Adipocyte (in vitro differentiated cells): Measurements from ENCODE around the gene PTH1R.

ENCODE experiments used
- DNase-seq: peaks from one replicate; pipeline ENCODE4 v3.0.0-alpha.2; 2015; ENCODE audit warnings: low read depth
- H3K27me3 ChIP-seq: replicated peaks from 2 replicates; pipeline ENCODE4 v1.7.0; 2013; ENCODE audit warnings: mild to moderate bottlenecking, low read length, moderate library complexity; ENCODE audit not compliant: control insufficient read depth, insufficient read depth
- H3K36me3 ChIP-seq: 2 replicates; pipeline ENCODE4 v1.7.0; 2013; ENCODE audit warnings: low read length, mild to moderate bottlenecking, moderate library complexity; ENCODE audit not compliant: control insufficient read depth, insufficient read depth, severe bottlenecking
- H3K4me1 ChIP-seq: 2 replicates; pipeline ENCODE4 v1.7.0; 2013; ENCODE audit warnings: mild to moderate bottlenecking, low read length, moderate library complexity; ENCODE audit not compliant: control insufficient read depth, insufficient read depth
- H3K4me3 ChIP-seq: 2 replicates; pipeline ENCODE4 v1.7.0; 2013; ENCODE audit warnings: mild to moderate bottlenecking, low read length, moderate library complexity
- H3K9ac ChIP-seq: 2 replicates; pipeline ENCODE4 v1.7.0; 2013; ENCODE audit warnings: mild to moderate bottlenecking, low read length, moderate library complexity
- H3K9me3 ChIP-seq: 2 replicates; pipeline ENCODE4 v1.7.0; 2013; ENCODE audit warnings: mild to moderate bottlenecking, low read length, moderate library complexity; ENCODE audit not compliant: control insufficient read depth

The PTH1R gene

GRCh38 chr3:46938118-46938517, 60.6 kb downstream of the PTH1R start:
- no peak overlapping the region for H3K4me3 ChIP-seq
- H3K9ac ChIP-seq, result no peak overlapping the region
- DNase-seq, result no peak
- H3K9me3 ChIP-seq, result no peaks in the 10 kb centered on the region
- H3K4me1 ChIP-seq, result peaks cover 41% of the 10 kb centered on the region
- peaks cover 41% of the 10 kb centered on the region for H3K36me3 ChIP-seq
- no peaks in the 10 kb centered on the region for H3K27me3 ChIP-seq

GRCh38 chr3:46939578-46940445, 62.3 kb downstream of the PTH1R start:
- H3K4me3 ChIP-seq, result no peak overlapping the region
- peaks cover 41% of the 10 kb centered on the region for H3K36me3 ChIP-seq
- no peak overlapping the region for H3K9ac ChIP-seq
- no peaks in the 10 kb centered on the region for H3K9me3 ChIP-seq
- H3K4me1 ChIP-seq, result peaks cover 25% of the 10 kb centered on the region
- no peaks in the 10 kb centered on the region for H3K27me3 ChIP-seq
- DNase-seq, result no peak

GRCh38 chr3:46942076-46942475, 64.6 kb downstream of the PTH1R start:
- no peak overlapping the region for H3K4me3 ChIP-seq
- no peak overlapping the region for H3K9ac ChIP-seq
- DNase-seq, result no peak
- H3K4me1 ChIP-seq, result peaks cover 3% of the 10 kb centered on the region
- H3K9me3 ChIP-seq, result no peaks in the 10 kb centered on the region
- no peaks in the 10 kb centered on the region for H3K27me3 ChIP-seq
- peaks cover 46% of the 10 kb centered on the region for H3K36me3 ChIP-seq

- Histone ChIP-seq H3K4me3 (no peak overlapping the region), H3K4me1 (peaks cover 6% of the 10 kb centered on the region), H3K9ac (no peak overlapping the region), H3K27me3 (no peaks in the 10 kb centered on the region), H3K9me3 (no peaks in the 10 kb centered on the region), H3K36me3 (peaks cover 47% of the 10 kb centered on the region)
- no peak for DNase-seq
These were observed 65.1 kb downstream of the PTH1R start for GRCh38 chr3:46942481-46943236.

GRCh38 chr3:46943237-46944187, 66.0 kb downstream of the PTH1R start:
- no peaks in the 10 kb centered on the region for H3K27me3 ChIP-seq
- H3K4me3 ChIP-seq, result no peak overlapping the region
- H3K9me3 ChIP-seq, result no peaks in the 10 kb centered on the region
- DNase-seq, result no peak
- H3K36me3 ChIP-seq, result peaks cover 45% of the 10 kb centered on the region
- H3K9ac ChIP-seq, result no peak overlapping the region
- peaks cover 14% of the 10 kb centered on the region for H3K4me1 ChIP-seq

GRCh38 chr3:46944191-46944590, 66.7 kb downstream of the PTH1R start:
- peaks cover 21% of the 10 kb centered on the region for H3K4me1 ChIP-seq
- peaks cover 38% of the 10 kb centered on the region for H3K36me3 ChIP-seq
- H3K4me3 ChIP-seq, result no peak overlapping the region

GRCh38 chr3:46946416-46946815, 68.9 kb downstream of the PTH1R start:
- Histone ChIP-seq H3K9ac (no peak overlapping the region), H3K27me3 (no peaks in the 10 kb centered on the region), H3K9me3 (no peaks in the 10 kb centered on the region), H3K4me1 (peaks cover 24% of the 10 kb centered on the region), H3K36me3 (peaks cover 20% of the 10 kb centered on the region), H3K4me3 (no peak overlapping the region)
- DNase-seq, result no peak

More at GRCh38 chr3:46944191-46944590, 66.7 kb downstream of the PTH1R start:
- no peak overlapping the region for H3K9ac ChIP-seq
- no peaks in the 10 kb centered on the region for H3K9me3 ChIP-seq
- no peaks in the 10 kb centered on the region for H3K27me3 ChIP-seq
- no peak for DNase-seq

- H3K4me1 ChIP-seq, result peaks cover 24% of the 10 kb centered on the region
- H3K9me3 ChIP-seq, result no peaks in the 10 kb centered on the region
- H3K27me3 ChIP-seq, result no peaks in the 10 kb centered on the region
- peak; percentile 58 for DNase-seq
- no peak overlapping the region for H3K4me3 ChIP-seq
- H3K9ac ChIP-seq, result no peak overlapping the region
- peaks cover 15% of the 10 kb centered on the region for H3K36me3 ChIP-seq
These were observed 69.5 kb downstream of the PTH1R start for GRCh38 chr3:46946856-46947545.

- no peak for DNase-seq
- H3K27me3 ChIP-seq, result no peaks in the 10 kb centered on the region
These were observed 70.0 kb downstream of the PTH1R start for GRCh38 chr3:46947546-46947901.

GRCh38 chr3:46947981-46948791, 70.7 kb downstream of the PTH1R start:
- DNase-seq, result no peak
- Histone ChIP-seq H3K36me3 (peaks cover 12% of the 10 kb centered on the region), H3K27me3 (no peaks in the 10 kb centered on the region), H3K4me3 (no peak overlapping the region), H3K4me1 (peaks cover 24% of the 10 kb centered on the region), H3K9me3 (no peaks in the 10 kb centered on the region), H3K9ac (no peak overlapping the region)

More at GRCh38 chr3:46947546-46947901, 70.0 kb downstream of the PTH1R start:
- no peak overlapping the region for H3K9ac ChIP-seq
- H3K36me3 ChIP-seq, result peaks cover 12% of the 10 kb centered on the region
- peaks cover 24% of the 10 kb centered on the region for H3K4me1 ChIP-seq
- H3K4me3 ChIP-seq, result no peak overlapping the region
- H3K9me3 ChIP-seq, result no peaks in the 10 kb centered on the region
